Body of pancreas (tissue), 4 donors: ENCODE data around the gene ZFP14.

Experiments
- POLR2A ChIP-seq, 3 donors: fragments of 450-650 bp; IDR thresholded peaks; one replicate each; pipeline ENCODE4 v1.6.1; 2016; ENCODE audit warnings: antibody characterized with exemption in 3 of 3, mild to moderate bottlenecking in 2 of 3
- TF ChIP-seq, protein P1 (sequence below), 7 experiments: fragments of 450-650 bp in 4 of 7; fragments of 200-600 bp in 3 of 7; sonication (generic) in 3 of 7; IDR thresholded peaks; one replicate each; pipeline ENCODE4 v1.5.1; 2016 to 2019; ENCODE audit warnings: antibody characterized with exemption in 7 of 7

DNA sequence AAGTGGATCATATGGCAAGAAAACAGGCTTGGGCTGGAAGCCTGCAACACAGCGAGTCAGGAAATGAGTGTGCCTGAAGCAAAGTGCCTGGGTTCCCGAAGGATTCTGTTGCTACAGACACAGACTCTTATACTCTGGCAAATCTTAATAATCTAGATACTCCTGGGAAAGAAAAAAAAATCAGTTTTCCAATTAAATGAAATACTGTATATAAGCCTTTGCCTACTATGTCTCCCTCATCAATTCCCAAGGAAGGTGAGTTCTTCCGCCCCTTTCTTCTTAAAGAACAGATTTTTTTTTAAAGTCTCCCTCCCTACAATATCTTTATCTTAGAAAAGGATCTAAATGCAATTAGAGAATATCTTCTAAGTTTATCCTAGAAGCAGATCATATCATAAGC is 29.1 kb upstream of the ZFP14 start:
- TF ChIP-seq, protein P1, sequence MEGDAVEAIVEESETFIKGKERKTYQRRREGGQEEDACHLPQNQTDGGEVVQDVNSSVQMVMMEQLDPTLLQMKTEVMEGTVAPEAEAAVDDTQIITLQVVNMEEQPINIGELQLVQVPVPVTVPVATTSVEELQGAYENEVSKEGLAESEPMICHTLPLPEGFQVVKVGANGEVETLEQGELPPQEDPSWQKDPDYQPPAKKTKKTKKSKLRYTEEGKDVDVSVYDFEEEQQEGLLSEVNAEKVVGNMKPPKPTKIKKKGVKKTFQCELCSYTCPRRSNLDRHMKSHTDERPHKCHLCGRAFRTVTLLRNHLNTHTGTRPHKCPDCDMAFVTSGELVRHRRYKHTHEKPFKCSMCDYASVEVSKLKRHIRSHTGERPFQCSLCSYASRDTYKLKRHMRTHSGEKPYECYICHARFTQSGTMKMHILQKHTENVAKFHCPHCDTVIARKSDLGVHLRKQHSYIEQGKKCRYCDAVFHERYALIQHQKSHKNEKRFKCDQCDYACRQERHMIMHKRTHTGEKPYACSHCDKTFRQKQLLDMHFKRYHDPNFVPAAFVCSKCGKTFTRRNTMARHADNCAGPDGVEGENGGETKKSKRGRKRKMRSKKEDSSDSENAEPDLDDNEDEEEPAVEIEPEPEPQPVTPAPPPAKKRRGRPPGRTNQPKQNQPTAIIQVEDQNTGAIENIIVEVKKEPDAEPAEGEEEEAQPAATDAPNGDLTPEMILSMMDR (IDR thresholded peaks at IDR 0.05), result no peak
- no peak for TF ChIP-seq POLR2A (IDR thresholded peaks at IDR 0.05)
